ENCODE data around the gene EML5.

The EML5 gene

GRCh38 chr14:88612981-88613380, 179.8 kb downstream of the EML5 start:
- no peak for DNase-seq

- no peak for DNase-seq
Observed at GRCh38 chr14:88611878-88612277, 180.9 kb downstream of the EML5 start.

GRCh38 chr14:88607829-88608228, 184.9 kb downstream of the EML5 start:
- DNase-seq, result no peak

GRCh38 chr14:88605594-88605993, 187.2 kb downstream of the EML5 start:
- DNase-seq, result no peak

GRCh38 chr14:88604212-88604611, 188.5 kb downstream of the EML5 start:
- DNase-seq, result no peak

- DNase-seq, result no peak
Observed at GRCh38 chr14:88599761-88600439, 192.9 kb downstream of the EML5 start.

- DNase-seq, result no peak
Observed at GRCh38 chr14:88599326-88599725, 193.4 kb downstream of the EML5 start.

- DNase-seq, result no peak
Observed at GRCh38 chr14:88598097-88598675, 194.6 kb downstream of the EML5 start.

GRCh38 chr14:88597601-88598000, 195.2 kb downstream of the EML5 start:
- no peak for DNase-seq

GRCh38 chr14:88597038-88597437, 195.7 kb downstream of the EML5 start:
- DNase-seq, result no peak

- DNase-seq, result no peak
Observed at GRCh38 chr14:88592031-88592430, 200.7 kb downstream of the EML5 start.

- no peak for DNase-seq
Observed at GRCh38 chr14:88590173-88590572, 202.6 kb downstream of the EML5 start.

GRCh38 chr14:88588081-88588480, 204.7 kb downstream of the EML5 start:
- no peak for DNase-seq

- no peak for DNase-seq
Observed at GRCh38 chr14:88584451-88584850, 208.3 kb downstream of the EML5 start.

GRCh38 chr14:88576222-88576621, 216.5 kb downstream of the EML5 start:
- DNase-seq, result no peak

- DNase-seq, result no peak
Observed at GRCh38 chr14:88572117-88572516, 220.6 kb downstream of the EML5 start.

- DNase-seq, result no peak
Observed at GRCh38 chr14:88568196-88568595, 224.6 kb downstream of the EML5 start.

GRCh38 chr14:88565427-88565826, 227.3 kb downstream of the EML5 start:
- DNase-seq, result no peak

GRCh38 chr14:88563845-88564244, 228.9 kb downstream of the EML5 start:
- DNase-seq, result no peak

- DNase-seq, result peak; percentile 43
Observed at GRCh38 chr14:88562831-88563686, 229.7 kb downstream of the EML5 start, which contains the start of gene ZC3H14. ZC3H14 (plus strand) TSS chr14:88563037; CDS start chr14:88563134, 97 bp downstream.

- no peak for DNase-seq
Observed at GRCh38 chr14:88562532-88562830, 230.3 kb downstream of the EML5 start.

Data from NCI-H187 treated with DMSO at 0.1 percent for 48 hours (cell line).